OCI-LY7 (cell line): ENCODE measurements around the gene HOXC9. TPM values are rescaled to one million over a fixed set of nuclear protein-coding genes. Genes with fewer than 3 reads are reported as not detected.

Experiments
- BruUV-seq: library from RNA; stranded (reverse); fragments of 400-500 nt; replicated peaks from 2 replicates; lab custom pipeline; 2021; lab: Mats Ljungman, UMichigan
- CTCF ChIA-PET: fragments of 300-600 bp; sonication (Branson Sonifier 250); formaldehyde crosslinking; loops from one replicate; lab custom pipeline; 2022; ENCODE audit warnings: antibody characterized with exemption; ENCODE audit not compliant: unreplicated experiment; lab: Charles Lee
- POLR2A ChIA-PET: fragments of 300-600 bp; sonication (Branson Sonifier 250); formaldehyde crosslinking; loops from one replicate; lab custom pipeline; 2022; ENCODE audit warnings: antibody characterized with exemption; lab: Charles Lee
- DNase-seq: peaks from one replicate; pipeline ENCODE4 v3.0.0-alpha.2; 2015; ENCODE audit warnings: low spot score
- H2AFZ ChIP-seq: fragments of 200-600 bp; sonication (generic), shearing (Covaris generic); 2 replicates; pipeline ENCODE4 v1.6.1; 2014; ENCODE audit warnings: mild to moderate bottlenecking, antibody characterized with exemption, low read length, moderate library complexity
- H3K27ac ChIP-seq: fragments of 200-600 bp; sonication (generic); 2 replicates; pipeline ENCODE4 v1.5.1; 2014; ENCODE audit warnings: mixed run types, low read depth, mild to moderate bottlenecking, moderate library complexity, low read length, inconsistent platforms; ENCODE audit not compliant: poor library complexity, severe bottlenecking
- H3K36me3 ChIP-seq: fragments of 200-600 bp; sonication (generic); 2 replicates; pipeline ENCODE4 v1.6.1; 2014; ENCODE audit warnings: mild to moderate bottlenecking, antibody characterized with exemption, low read length, moderate library complexity, mixed read lengths; ENCODE audit not compliant: insufficient read depth
- H3K4me1 ChIP-seq: fragments of 200-600 bp; sonication (generic); 2 replicates; pipeline ENCODE4 v1.5.1; 2014; ENCODE audit warnings: mild to moderate bottlenecking, low read length; ENCODE audit not compliant: insufficient read depth, poor library complexity, severe bottlenecking
- H3K4me2 ChIP-seq: fragments of 200-600 bp; sonication (generic); 2 replicates; pipeline ENCODE4 v1.6.1; 2014; ENCODE audit warnings: mild to moderate bottlenecking, low read length
- H3K4me3 ChIP-seq: fragments of 200-600 bp; sonication (generic); 2 replicates; pipeline ENCODE4 v1.5.1; 2014; ENCODE audit warnings: mild to moderate bottlenecking, low read depth, low read length; ENCODE audit not compliant: poor library complexity, severe bottlenecking
- H3K79me2 ChIP-seq: fragments of 200-600 bp; sonication (generic); 2 replicates; pipeline ENCODE4 v1.6.1; 2016; ENCODE audit warnings: low read depth, mild to moderate bottlenecking, low read length, moderate library complexity, mixed read lengths; ENCODE audit not compliant: insufficient read depth
- H3K9me2 ChIP-seq: fragments of 200-600 bp; sonication (generic); 2 replicates; pipeline ENCODE4 v1.6.1; 2016; ENCODE audit warnings: mild to moderate bottlenecking, low read length, mixed read lengths; ENCODE audit not compliant: insufficient read depth
- H3K9me3 ChIP-seq: fragments of 200-600 bp; sonication (generic); 2 replicates; pipeline ENCODE4 v1.6.1; 2014; ENCODE audit warnings: mild to moderate bottlenecking, mixed run types, low read length, mixed read lengths
- H4K20me1 ChIP-seq: fragments of 200-600 bp; sonication (generic); 2 replicates; pipeline ENCODE4 v1.6.1; 2014; ENCODE audit warnings: mild to moderate bottlenecking, antibody characterized with exemption, low read length, moderate library complexity, mixed read lengths; ENCODE audit not compliant: insufficient read depth
- EZH2phosphoT487 ChIP-seq: fragments of 200-600 bp; sonication (generic); IDR thresholded peaks from 2 replicates; pipeline ENCODE4 v1.6.1; 2018; ENCODE audit warnings: low read depth, borderline replicate concordance, mild to moderate bottlenecking, mixed run types, antibody characterized with exemption, low read length, moderate library complexity, mixed read lengths
- intact Hi-C: fragments of 100-400 bp; cut with micrococcal nuclease; formaldehyde crosslinking; loops from one replicate; pipeline ENCODE4 v1.10.0; 2022; ENCODE audit not compliant: unreplicated experiment
- total RNA-seq, 2 experiments: library from RNA; depleted of rRNA in 1 of 2; stranded (reverse); fragments of >200 nt in 1 of 2; shearing (Covaris generic) in 1 of 2; gene quantifications; 2 replicates each; pipeline ENCODE4 v1.2.3, GENCODE V29; 2014 to 2022
- TF ChIP-seq, protein P1 (sequence below): fragments of 200-600 bp; sonication (generic); conservative IDR thresholded peaks from 2 replicates; pipeline ENCODE4 v1.5.1; 2014; ENCODE audit warnings: mild to moderate bottlenecking, antibody characterized with exemption, low read length, moderate library complexity, mixed read lengths

Gene HOXC9
- total RNA-seq, 2 experiments from 2014 or later, result 0.42 TPM; not detected in 1

DNA sequence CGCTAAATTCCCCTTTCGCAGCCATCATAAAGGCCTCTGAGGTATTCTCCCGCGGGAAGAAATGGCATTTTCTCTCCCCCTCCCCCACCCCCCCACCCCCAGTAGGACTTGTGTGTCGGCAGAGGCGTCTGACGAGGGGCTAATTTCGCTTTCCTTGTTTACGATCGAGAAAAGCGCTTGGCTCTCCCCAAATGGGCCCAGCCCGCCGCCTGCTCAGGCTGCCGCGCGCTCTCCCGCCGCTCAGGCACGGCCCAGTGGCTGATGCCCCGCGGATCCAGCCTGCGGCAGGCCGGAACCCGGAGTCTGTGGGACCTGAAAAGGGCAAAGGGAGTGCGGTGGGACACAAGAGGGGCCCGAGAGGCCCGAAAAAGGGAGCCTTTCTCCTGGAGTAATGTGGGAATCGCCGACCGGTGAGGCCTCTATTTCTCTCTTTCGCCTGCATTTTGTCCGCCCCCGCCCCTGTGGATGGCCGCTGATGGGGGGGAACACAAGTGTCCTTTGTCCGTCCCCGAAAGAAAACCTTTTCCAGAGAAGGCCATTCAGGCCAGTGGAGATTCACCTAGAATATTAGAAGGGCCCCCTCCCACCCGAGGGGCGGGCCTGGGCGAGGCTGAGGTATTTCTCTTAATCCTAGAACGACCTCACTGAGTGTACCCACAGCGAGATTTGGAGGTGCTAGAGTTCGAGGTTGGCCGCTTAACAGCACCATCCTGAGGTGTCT lies 19.3 kb downstream of the HOXC9 start:
- TF ChIP-seq, protein P1, sequence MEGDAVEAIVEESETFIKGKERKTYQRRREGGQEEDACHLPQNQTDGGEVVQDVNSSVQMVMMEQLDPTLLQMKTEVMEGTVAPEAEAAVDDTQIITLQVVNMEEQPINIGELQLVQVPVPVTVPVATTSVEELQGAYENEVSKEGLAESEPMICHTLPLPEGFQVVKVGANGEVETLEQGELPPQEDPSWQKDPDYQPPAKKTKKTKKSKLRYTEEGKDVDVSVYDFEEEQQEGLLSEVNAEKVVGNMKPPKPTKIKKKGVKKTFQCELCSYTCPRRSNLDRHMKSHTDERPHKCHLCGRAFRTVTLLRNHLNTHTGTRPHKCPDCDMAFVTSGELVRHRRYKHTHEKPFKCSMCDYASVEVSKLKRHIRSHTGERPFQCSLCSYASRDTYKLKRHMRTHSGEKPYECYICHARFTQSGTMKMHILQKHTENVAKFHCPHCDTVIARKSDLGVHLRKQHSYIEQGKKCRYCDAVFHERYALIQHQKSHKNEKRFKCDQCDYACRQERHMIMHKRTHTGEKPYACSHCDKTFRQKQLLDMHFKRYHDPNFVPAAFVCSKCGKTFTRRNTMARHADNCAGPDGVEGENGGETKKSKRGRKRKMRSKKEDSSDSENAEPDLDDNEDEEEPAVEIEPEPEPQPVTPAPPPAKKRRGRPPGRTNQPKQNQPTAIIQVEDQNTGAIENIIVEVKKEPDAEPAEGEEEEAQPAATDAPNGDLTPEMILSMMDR, result no peak
- TF ChIP-seq EZH2phosphoT487, result no peak
- Histone ChIP-seq H3K27ac (peak overlapping the region; percentile 83), H3K9me2 (no peaks in the 10 kb centered on the region), H3K9me3 (no peaks in the 10 kb centered on the region), H3K79me2 (no peaks in the 10 kb centered on the region), H3K4me1 (peaks cover 57% of the 10 kb centered on the region), H3K4me3 (peak overlapping the region; percentile 77), H3K36me3 (no peaks in the 10 kb centered on the region), H3K4me2 (peak overlapping the region; percentile 82), H2AFZ (peak overlapping the region; percentile 55; the same call in 1 of the 2 replicates), H4K20me1 (no peaks in the 10 kb centered on the region)
- no peak for DNase-seq
- CTCF ChIA-PET, result no interaction called here
- BruUV-seq, result no TSS peak
- POLR2A ChIA-PET, result interaction anchor here (0.5 kb wide), 1 partner anchor 10 kb away, joined by 5 read pairs; no protein-coding TSS in a partner anchor
- intact Hi-C loops, result loop anchor here (10.0 kb wide), 1 partner anchor 336 kb away; no protein-coding TSS in a partner anchor

DNA sequence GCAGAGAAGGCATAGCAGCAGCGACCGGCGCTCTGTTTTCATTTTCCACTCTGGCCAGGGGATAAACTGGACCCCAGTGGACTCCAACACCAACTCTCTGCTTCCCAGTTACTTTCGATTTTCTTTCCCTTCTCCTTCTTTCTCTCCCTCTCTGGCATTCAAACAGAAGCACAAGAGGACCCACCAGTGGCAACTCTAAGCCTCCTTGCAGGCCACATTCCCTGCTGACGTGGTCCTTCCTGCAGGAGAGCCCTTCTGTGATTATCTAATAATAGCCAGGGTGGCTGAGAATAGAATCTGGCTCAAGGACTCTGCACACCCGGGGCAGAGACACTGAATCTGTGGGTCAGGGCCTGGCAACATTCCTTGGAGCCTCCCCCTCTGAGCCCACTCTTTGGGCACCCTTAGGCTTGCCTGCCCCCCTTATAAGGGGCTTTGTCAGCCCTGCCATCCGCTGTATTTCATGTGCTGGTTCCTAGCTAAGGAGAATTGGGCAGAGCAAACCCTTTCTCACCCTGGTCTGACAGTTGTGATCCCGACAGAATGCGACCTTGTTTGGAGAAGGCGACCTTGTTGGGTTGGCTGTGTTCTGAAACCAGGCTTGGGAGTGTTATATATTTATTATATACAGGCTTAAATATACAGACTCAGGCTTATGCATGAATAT lies 20.1 kb downstream of the HOXC9 start:
- DNase-seq, result no peak
- Histone ChIP-seq H4K20me1 (no peaks in the 10 kb centered on the region), H3K79me2 (no peaks in the 10 kb centered on the region), H3K4me1 (peaks cover 57% of the 10 kb centered on the region), H3K4me3 (no peak overlapping the region), H3K9me3 (no peaks in the 10 kb centered on the region), H2AFZ (no peak overlapping the region), H3K36me3 (no peaks in the 10 kb centered on the region), H3K4me2 (peak overlapping the region; percentile 47), H3K9me2 (no peaks in the 10 kb centered on the region), H3K27ac (no peak overlapping the region)
- TF ChIP-seq, protein P1, result no peak
- no peak for TF ChIP-seq EZH2phosphoT487
- BruUV-seq, result no TSS peak
- CTCF ChIA-PET, result no interaction called here
- POLR2A ChIA-PET, result no interaction called here
- intact Hi-C loops, result loop anchor here (10.0 kb wide), 1 partner anchor 335 kb away; no protein-coding TSS in a partner anchor
